IMR-90 (cell line): Measurements from ENCODE around the gene RAN. TPM values are rescaled to one million over a fixed set of nuclear protein-coding genes. Genes with fewer than 3 reads are reported as not detected.
A peak's percentile ranks its signal among the peaks of the same experiment; 100 is the strongest.
"Not testable (repeated sequence)": the region's sequence is repeated elsewhere in the genome, so short reads cannot be mapped to it uniquely, and the experiment has no call there.

ENCODE experiments used
- ATAC-seq: fragments of 200-7000 bp; cut with Tn5 transposase; 2 replicates; pipeline ENCODE4 v1.9.1; 2020; ENCODE audit warnings: low read depth, mild to moderate bottlenecking, moderate library complexity
- BruUV-seq: library from RNA; stranded (reverse); fragments of 400-500 nt; replicated peaks from 2 replicates; lab custom pipeline; 2021; lab: Mats Ljungman, UMichigan
- CTCF ChIA-PET: fragments of 300-600 bp; formaldehyde crosslinking; extraction: SDS; loops from one replicate; lab custom pipeline; 2021; ENCODE audit warnings: antibody characterized with exemption; lab: Yijun Ruan, JAX
- POLR2A ChIA-PET: fragments of 300-600 bp; sonication (Branson Sonifier 250); formaldehyde crosslinking; loops from one replicate; lab custom pipeline; 2022; ENCODE audit warnings: antibody characterized with exemption; ENCODE audit not compliant: unreplicated experiment; lab: Charles Lee
- DNase-seq: peaks from one replicate; pipeline ENCODE4 v3.0.0; 2013
- H2AFZ ChIP-seq: replicated peaks from 2 replicates; pipeline ENCODE3; 2013; ENCODE audit warnings: low read length, mild to moderate bottlenecking; ENCODE audit not compliant: poor library complexity
- H2AK5ac ChIP-seq: 2 replicates; pipeline ENCODE4 v1.6.1; 2013; ENCODE audit warnings: low read depth, low read length, inconsistent platforms
- H2AK9ac ChIP-seq: replicated peaks from 2 replicates; pipeline ENCODE3; 2013; ENCODE audit warnings: mild to moderate bottlenecking, low read depth, low read length, moderate library complexity; ENCODE audit not compliant: poor library complexity
- H2BK120ac ChIP-seq: 2 replicates; pipeline ENCODE4 v1.6.1; 2013; ENCODE audit warnings: low read depth, low read length, inconsistent platforms
- H2BK15ac ChIP-seq: 3 replicates; pipeline ENCODE4 v1.6.1; 2013; ENCODE audit warnings: low read depth, low read length, inconsistent platforms
- H2BK20ac ChIP-seq: 2 replicates; pipeline ENCODE4 v1.6.1; 2013; ENCODE audit warnings: low read depth, mild to moderate bottlenecking, inconsistent platforms, low read length, moderate library complexity
- H2BK5ac ChIP-seq: 2 replicates; pipeline ENCODE4 v1.6.1; 2013; ENCODE audit warnings: mild to moderate bottlenecking, low read depth, low read length, inconsistent platforms; ENCODE audit not compliant: poor library complexity, severe bottlenecking
- H3K14ac ChIP-seq: replicated peaks from 2 replicates; pipeline ENCODE4 v1.6.1; 2013; ENCODE audit warnings: low read depth, low read length, inconsistent platforms
- H3K18ac ChIP-seq: 2 replicates; pipeline ENCODE4 v1.6.1; 2013; ENCODE audit warnings: low read depth, low read length, control low read depth
- H3K23ac ChIP-seq: 2 replicates; pipeline ENCODE4 v1.6.1; 2013; ENCODE audit warnings: low read depth, low read length, inconsistent platforms
- H3K27ac ChIP-seq: 2 replicates; pipeline ENCODE4 v1.5.1; 2013; ENCODE audit warnings: mild to moderate bottlenecking, control low read depth, low read length; ENCODE audit not compliant: insufficient read depth
- H3K27me3 ChIP-seq: 2 replicates; pipeline ENCODE4 v1.6.1; 2013; ENCODE audit warnings: low read length; ENCODE audit not compliant: control insufficient read depth, insufficient read depth
- H3K36me3 ChIP-seq: 2 replicates; pipeline ENCODE4 v1.6.1; 2013; ENCODE audit warnings: low read length, mixed read lengths; ENCODE audit not compliant: control insufficient read depth, insufficient read depth
- H3K4ac ChIP-seq: 2 replicates; pipeline ENCODE4 v1.6.1; 2013; ENCODE audit warnings: low read depth, low read length, inconsistent platforms
- H3K4me1 ChIP-seq: 2 replicates; pipeline ENCODE4 v1.6.1; 2013; ENCODE audit warnings: low read length, mixed read lengths; ENCODE audit not compliant: control insufficient read depth, insufficient read depth
- H3K4me2 ChIP-seq: 2 replicates; pipeline ENCODE4 v1.6.1; 2013; ENCODE audit warnings: low read depth, mild to moderate bottlenecking, control low read depth, low read length, moderate library complexity
- H3K4me3 ChIP-seq: 2 replicates; pipeline ENCODE4 v1.5.1; 2013; ENCODE audit warnings: low read depth, mild to moderate bottlenecking, control low read depth, low read length, moderate library complexity; ENCODE audit not compliant: insufficient read depth
- H3K56ac ChIP-seq: 2 replicates; pipeline ENCODE4 v1.6.1; 2013; ENCODE audit warnings: low read length, inconsistent platforms; ENCODE audit not compliant: insufficient read depth; ENCODE audit errors: extremely low read depth
- H3K79me1 ChIP-seq, 2 experiments: 2 replicates each; pipeline ENCODE4 v1.6.1; 2013; ENCODE audit warnings: low read length in 2 of 2, inconsistent platforms in 1 of 2, low read depth in 1 of 2
- H3K9ac ChIP-seq: 2 replicates; pipeline ENCODE4 v1.6.1; 2013; ENCODE audit warnings: low read depth, low read length, control low read depth
- H3K9me1 ChIP-seq: 2 replicates; pipeline ENCODE4 v1.6.1; 2013; ENCODE audit warnings: low read length, inconsistent platforms; ENCODE audit not compliant: insufficient read depth
- H3K9me3 ChIP-seq: 2 replicates; pipeline ENCODE4 v1.6.1; 2013; ENCODE audit warnings: low read length; ENCODE audit not compliant: control insufficient read depth, insufficient read depth
- H4K20me1 ChIP-seq: 2 replicates; pipeline ENCODE4 v1.6.1; 2013; ENCODE audit warnings: low read length, inconsistent platforms; ENCODE audit not compliant: insufficient read depth
- H4K5ac ChIP-seq: 2 replicates; pipeline ENCODE4 v1.6.1; 2013; ENCODE audit warnings: mild to moderate bottlenecking, low read depth, low read length, control low read depth
- H4K8ac ChIP-seq, 2 experiments: 2 replicates each; pipeline ENCODE4 v1.6.1; 2013; ENCODE audit warnings: low read depth in 2 of 2, low read length in 2 of 2, control low read depth in 1 of 2, inconsistent platforms in 1 of 2
- H4K91ac ChIP-seq: 2 replicates; pipeline ENCODE4 v1.6.1; 2013; ENCODE audit warnings: low read depth, low read length, inconsistent platforms; ENCODE audit not compliant: insufficient read depth
- BHLHE40 ChIP-seq: fragments of 150-350 bp; IDR thresholded peaks from 2 replicates; pipeline ENCODE4 v1.6.1; 2016; ENCODE audit warnings: mild to moderate bottlenecking, low read depth, low read length
- MXI1 ChIP-seq: IDR thresholded peaks from 2 replicates; pipeline ENCODE4 v1.6.1; 2012; ENCODE audit warnings: low read depth, mild to moderate bottlenecking, low read length, moderate library complexity, borderline replicate concordance
- RCOR1 ChIP-seq: IDR thresholded peaks from 2 replicates; pipeline ENCODE4 v1.6.1; 2012; ENCODE audit warnings: mild to moderate bottlenecking, low read length, improper control_type of control experiment; ENCODE audit not compliant: insufficient replicate concordance
- RFX5 ChIP-seq: IDR thresholded peaks from 2 replicates; pipeline ENCODE4 v1.8.0; 2012; ENCODE audit warnings: low read depth, mild to moderate bottlenecking, low read length, moderate library complexity
- SMC3 ChIP-seq: fragments of 150-350 bp; IDR thresholded peaks from 2 replicates; pipeline ENCODE4 v1.6.1; 2016; ENCODE audit warnings: low read depth, mild to moderate bottlenecking, antibody characterized with exemption, low read length, moderate library complexity
- WGBS, 2 experiments: methylation state at CpG; one replicate each; pipeline versions ENCODE4 v1.1.5 to v1.1.7; 2013; ENCODE audit warnings: missing lambda C conversion rate in 2 of 2; ENCODE audit not compliant: insufficient read length in 1 of 2; ENCODE audit errors: extremely low coverage in 2 of 2; 5-methylcytosine and 5-hydroxymethylcytosine counted together
- dilution Hi-C: fragments of 300-500 bp; cut with HindIII; formaldehyde crosslinking; loops from one replicate; pipeline ENCODE4 v1.14.3; 2018; ENCODE audit warnings: low sequenced_read_pairs; ENCODE audit not compliant: unreplicated experiment
- in situ Hi-C: fragments of 300-500 bp; cut with MboI; formaldehyde crosslinking; loops from 3 replicates; pipeline ENCODE4 v1.14.3; 2019; ENCODE audit warnings: low sequenced_read_pairs, inconsistent platforms, mixed read lengths
- intact Hi-C: fragments of 100-400 bp; cut with micrococcal nuclease; formaldehyde crosslinking; loops from 2 replicates; pipeline ENCODE4 v1.10.0; 2022
- polyA plus RNA-seq, 3 experiments: library from polyadenylated mRNA; depleted of rRNA; stranded (reverse); fragments of >200 nt; gene quantifications; 2 replicates each; pipeline ENCODE4 v1.2.3, GENCODE V29; 2012; ENCODE audit warnings: low replicate concordance in 1 of 3
- total RNA-seq: library from RNA; depleted of rRNA; stranded (reverse); fragments of >200 nt; gene quantifications from 2 replicates; pipeline ENCODE4 v1.2.3, GENCODE V29; 2012

RAN gene
- total and polyA plus RNA-seq, 2 of the 4 experiments (the other 2 are of a cell fraction) = 910 to 984 TPM

GRCh38 chr12:130875193-130875592 lies 3.3 kb downstream of the RAN start:
- Histone ChIP-seq H2BK15ac (no peak overlapping the region), H4K5ac (no peak overlapping the region), H3K9ac (no peak overlapping the region), H3K36me3 (peaks cover 22% of the 10 kb centered on the region), H2AFZ (no peak overlapping the region), H3K27me3 (no peaks in the 10 kb centered on the region), H3K23ac (no peak overlapping the region), H2AK5ac (no peak overlapping the region), H3K9me1 (peaks cover 6% of the 10 kb centered on the region; the same call in 1 of the 2 replicates), H3K14ac (no peak overlapping the region), H4K91ac (no peak overlapping the region), H3K56ac (no peak overlapping the region), H2BK5ac (no peak overlapping the region), H4K8ac (no peak overlapping the region), H2AK9ac (no peak overlapping the region), H3K4me3 (no peak overlapping the region), H2BK20ac (no peak overlapping the region), H2BK120ac (no peak overlapping the region), H3K9me3 (no peaks in the 10 kb centered on the region), H3K4me1 (no peaks in the 10 kb centered on the region), H4K20me1 (peaks cover 27% of the 10 kb centered on the region), H3K4ac (no peak overlapping the region), H3K27ac (no peak overlapping the region), H3K79me1 (peaks cover 11 to 32% of the 10 kb centered on the region in 2 experiments; a peak in 2 of 4 replicates), H3K4me2 (no peak overlapping the region), H3K18ac (no peak overlapping the region)
- no TSS peak for BruUV-seq
- POLR2A ChIA-PET = no interaction called here
- TF ChIP-seq SMC3 = no peak
- no peak for TF ChIP-seq MXI1
- TF ChIP-seq RCOR1 = no peak
- TF ChIP-seq RFX5 = no peak
- no peak for TF ChIP-seq BHLHE40
- DNase-seq (no peak), ATAC-seq (no peak)
- intact Hi-C loops (no loop called here), in situ Hi-C loops (no loop called here), dilution Hi-C loops (no loop called here)
- CTCF ChIA-PET = no interaction called here
- no CpG with 5 or more reads among the region's 5 CpGs for WGBS, 2 experiments

- POLR2A ChIA-PET, H4K91ac ChIP-seq, H2BK20ac ChIP-seq, in situ Hi-C loops, H2AK9ac ChIP-seq, H3K9me3 ChIP-seq, H3K9ac ChIP-seq, H2BK120ac ChIP-seq, H3K27me3 ChIP-seq, H3K4ac ChIP-seq, DNase-seq, H2AFZ ChIP-seq, H3K9me1 ChIP-seq, ATAC-seq, H4K5ac ChIP-seq, H3K56ac ChIP-seq, H3K18ac ChIP-seq, H3K4me2 ChIP-seq, H3K27ac ChIP-seq, CTCF ChIA-PET, H2BK5ac ChIP-seq, H4K8ac ChIP-seq, dilution Hi-C loops, H3K4me1 ChIP-seq, H3K4me3 ChIP-seq, H3K23ac ChIP-seq, H2AK5ac ChIP-seq, H2BK15ac ChIP-seq, H3K14ac ChIP-seq, intact Hi-C loops: not testable (repeated sequence)
- H4K20me1 ChIP-seq = peaks cover 27% of the 10 kb centered on the region
- H3K36me3 ChIP-seq = peaks cover 22% of the 10 kb centered on the region
- BruUV-seq = TSS peak; percentile 53
- WGBS, 2 experiments = 65% methylated on average over 2 of the region's 11 CpGs; no CpG with 5 or more reads in 1 of the 2 experiments
- H3K79me1 ChIP-seq = peaks cover 11 to 32% of the 10 kb centered on the region in 2 experiments; a peak in 2 of 4 replicates
These were observed 3.8 kb downstream of the RAN start for GRCh38 chr12:130875708-130876107.
